HEK293 (cell line): ENCODE results near the gene BST1.

Experiments used
- HOXD13 ChIP-seq: sonication (generic); formaldehyde crosslinking; IDR thresholded peaks from 2 replicates; pipeline ENCODE4 v1.8.0; 2022; ENCODE audit warnings: missing genetic modification reagents, borderline replicate concordance
- KLF10 ChIP-seq: fragments of 450-650 bp; IDR thresholded peaks from 2 replicates; pipeline ENCODE4 v1.5.1; 2018; ENCODE audit warnings: missing biosample characterization, mild to moderate bottlenecking, missing genetic modification characterization
- KLF9 ChIP-seq: fragments of 450-650 bp; formaldehyde crosslinking; IDR thresholded peaks from 2 replicates; pipeline ENCODE4 v1.5.1; 2016; ENCODE audit warnings: missing biosample characterization, missing genetic modification characterization, low read depth
- PRDM1 ChIP-seq: fragments of 450-650 bp; formaldehyde crosslinking; IDR thresholded peaks from 2 replicates; pipeline ENCODE4; 2016; ENCODE audit warnings: missing biosample characterization, missing genetic modification characterization
- ZBTB7A ChIP-seq: fragments of 450-650 bp; formaldehyde crosslinking; IDR thresholded peaks from 2 replicates; pipeline ENCODE4 v1.5.1; 2016; ENCODE audit warnings: low read depth, missing biosample characterization, missing genetic modification characterization
- ZNF292 ChIP-seq: fragments of 450-650 bp; formaldehyde crosslinking; IDR thresholded peaks from 2 replicates; pipeline ENCODE4 v1.5.1; 2016; ENCODE audit warnings: low read depth, missing biosample characterization, missing genetic modification characterization, borderline replicate concordance
- ZNF423 ChIP-seq: fragments of 450-650 bp; formaldehyde crosslinking; IDR thresholded peaks from 2 replicates; pipeline ENCODE4 v1.5.1; 2016; ENCODE audit warnings: missing biosample characterization, missing genetic modification characterization
- ZNF843 ChIP-seq: fragments of 450-650 bp; formaldehyde crosslinking; IDR thresholded peaks from 2 replicates; pipeline ENCODE4 v1.5.1; 2016; ENCODE audit warnings: missing biosample characterization, missing genetic modification characterization
- ZXDB ChIP-seq: fragments of 450-650 bp; formaldehyde crosslinking; IDR thresholded peaks from 2 replicates; pipeline ENCODE4 v1.5.1; 2016; ENCODE audit warnings: missing biosample characterization, missing genetic modification characterization
- TF ChIP-seq, protein P1 (sequence below): fragments of 450-650 bp; formaldehyde crosslinking; IDR thresholded peaks from 2 replicates; pipeline ENCODE4 v1.5.1; 2016; ENCODE audit warnings: missing biosample characterization, missing genetic modification characterization

DNA sequence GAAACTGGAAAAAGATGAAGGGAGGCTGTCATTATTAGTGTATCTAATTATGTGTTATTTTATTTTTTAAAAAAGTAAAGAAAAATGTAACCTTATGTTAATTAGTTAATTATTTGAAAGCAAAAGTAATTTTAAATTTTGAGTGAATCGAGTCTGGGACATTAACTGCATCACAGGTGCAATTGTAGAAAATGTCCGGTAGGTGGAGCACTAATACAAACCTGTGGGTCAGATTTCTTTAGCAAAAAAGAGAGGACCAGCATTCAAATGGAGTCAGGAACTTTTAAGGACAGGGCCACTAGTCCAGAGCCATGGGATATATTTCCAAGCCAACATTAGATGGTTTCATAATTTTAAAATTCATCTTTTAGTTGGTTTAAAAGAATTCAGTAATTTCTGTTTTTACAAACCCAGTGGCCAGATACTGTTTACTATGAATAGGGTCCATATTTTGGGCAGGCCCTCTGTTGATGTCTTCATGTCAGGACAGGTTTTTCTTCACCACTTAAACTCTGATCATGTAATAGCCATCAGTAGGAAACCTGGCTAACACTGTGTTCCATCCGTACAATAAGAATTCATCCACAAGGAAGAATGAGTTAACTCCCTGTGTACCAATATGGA, 27.2 kb downstream of the BST1 start:
- TF ChIP-seq KLF9 (no peak), KLF10 (tag by site-specific recombination) (no peak), HOXD13 (CRISPR knock-in tag) (no peak), ZNF292 (tag by site-specific recombination) (no peak), ZXDB (tag by site-specific recombination) (no peak), ZBTB7A (no peak), PRDM1 (no peak), ZNF843 (tag by site-specific recombination) (no peak), ZNF423 (tag by site-specific recombination) (no peak)
- TF ChIP-seq, protein P1, sequence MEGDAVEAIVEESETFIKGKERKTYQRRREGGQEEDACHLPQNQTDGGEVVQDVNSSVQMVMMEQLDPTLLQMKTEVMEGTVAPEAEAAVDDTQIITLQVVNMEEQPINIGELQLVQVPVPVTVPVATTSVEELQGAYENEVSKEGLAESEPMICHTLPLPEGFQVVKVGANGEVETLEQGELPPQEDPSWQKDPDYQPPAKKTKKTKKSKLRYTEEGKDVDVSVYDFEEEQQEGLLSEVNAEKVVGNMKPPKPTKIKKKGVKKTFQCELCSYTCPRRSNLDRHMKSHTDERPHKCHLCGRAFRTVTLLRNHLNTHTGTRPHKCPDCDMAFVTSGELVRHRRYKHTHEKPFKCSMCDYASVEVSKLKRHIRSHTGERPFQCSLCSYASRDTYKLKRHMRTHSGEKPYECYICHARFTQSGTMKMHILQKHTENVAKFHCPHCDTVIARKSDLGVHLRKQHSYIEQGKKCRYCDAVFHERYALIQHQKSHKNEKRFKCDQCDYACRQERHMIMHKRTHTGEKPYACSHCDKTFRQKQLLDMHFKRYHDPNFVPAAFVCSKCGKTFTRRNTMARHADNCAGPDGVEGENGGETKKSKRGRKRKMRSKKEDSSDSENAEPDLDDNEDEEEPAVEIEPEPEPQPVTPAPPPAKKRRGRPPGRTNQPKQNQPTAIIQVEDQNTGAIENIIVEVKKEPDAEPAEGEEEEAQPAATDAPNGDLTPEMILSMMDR (tag by site-specific recombination), result 0 out of 2 replicates have a peak, but pooled peaks have one; percentile 19
